Hepatocyte (in vitro differentiated cells): ENCODE data around the gene POM121L2. TPM values are rescaled to one million over a fixed set of nuclear protein-coding genes. Genes with fewer than 3 reads are reported as not detected.

Experiments used
- DNase-seq: peaks from one replicate; pipeline ENCODE4 v3.0.0-alpha.2; 2016; ENCODE audit warnings: low spot score
- H2AFZ ChIP-seq: fragments of 200-600 bp; sonication (generic); 2 replicates; pipeline ENCODE4 v1.6.0; 2016; ENCODE audit warnings: antibody characterized with exemption, mild to moderate bottlenecking
- H3K27ac ChIP-seq: fragments of 200-600 bp; sonication (generic); 2 replicates; pipeline ENCODE4 v1.5.1; 2016; ENCODE audit warnings: mild to moderate bottlenecking
- H3K27me3 ChIP-seq: fragments of 200-600 bp; sonication (generic); 2 replicates; pipeline ENCODE4 v1.6.1; 2016
- H3K36me3 ChIP-seq: fragments of 200-600 bp; sonication (generic); replicated peaks from 2 replicates; pipeline ENCODE4 v1.5.1; 2016; ENCODE audit warnings: low read depth; ENCODE audit not compliant: insufficient read depth
- H3K4me1 ChIP-seq: fragments of 200-600 bp; sonication (generic); 2 replicates; pipeline ENCODE4 v1.5.1; 2016; ENCODE audit warnings: mild to moderate bottlenecking, moderate library complexity; ENCODE audit not compliant: insufficient read depth
- H3K4me2 ChIP-seq: fragments of 200-600 bp; sonication (generic); 2 replicates; pipeline ENCODE4 v1.6.0; 2016
- H3K4me3 ChIP-seq: fragments of 200-600 bp; sonication (generic); 2 replicates; pipeline ENCODE4 v1.5.1; 2016; ENCODE audit warnings: mild to moderate bottlenecking
- H3K79me2 ChIP-seq: fragments of 200-600 bp; sonication (generic); 2 replicates; pipeline ENCODE4 v1.6.0; 2017; ENCODE audit warnings: mild to moderate bottlenecking
- H3K9me2 ChIP-seq: fragments of 200-600 bp; sonication (generic); replicated peaks from 2 replicates; pipeline ENCODE4 v1.6.0; 2017; ENCODE audit warnings: mild to moderate bottlenecking; ENCODE audit not compliant: insufficient read depth
- H3K9me3 ChIP-seq: fragments of 200-600 bp; sonication (generic); 2 replicates; pipeline ENCODE4 v1.5.1; 2016; ENCODE audit warnings: low read depth, mild to moderate bottlenecking
- H4K20me1 ChIP-seq: fragments of 200-600 bp; sonication (generic); 2 replicates; pipeline ENCODE4 v1.6.0; 2016; ENCODE audit warnings: mild to moderate bottlenecking; ENCODE audit not compliant: insufficient read depth, poor library complexity, severe bottlenecking
- EZH2 ChIP-seq: fragments of 200-600 bp; sonication (generic); IDR thresholded peaks from 2 replicates; pipeline ENCODE4 v1.6.1; 2016; ENCODE audit warnings: antibody characterized with exemption, mild to moderate bottlenecking, borderline replicate concordance
- EZH2phosphoT487 ChIP-seq: fragments of 200-600 bp; sonication (generic); IDR thresholded peaks from one replicate; pipeline ENCODE4 v1.6.1; 2018; ENCODE audit warnings: antibody characterized with exemption, mild to moderate bottlenecking, low read depth, moderate library complexity; ENCODE audit not compliant: unreplicated experiment, severe bottlenecking
- WGBS: methylation state at CpG from one replicate; pipeline ENCODE4 v1.1.6; 2016; ENCODE audit warnings: low lambda C conversion rate; ENCODE audit errors: missing lambda C conversion rate; 5-methylcytosine and 5-hydroxymethylcytosine counted together
- polyA plus RNA-seq: library from polyadenylated mRNA; unstranded; fragments of >200 nt; fragmentation: Nextera tagmentation; extraction: Ambion mirVana; gene quantifications from 2 replicates; pipeline ENCODE4 v1.2.1, GENCODE V29; 2016
- total RNA-seq: library from RNA; depleted of rRNA; stranded (reverse); fragments of >200 nt; gene quantifications from 2 replicates; pipeline ENCODE4 v1.2.3, GENCODE V29; 2014
- TF ChIP-seq, protein P1 (sequence below): fragments of 200-600 bp; sonication (generic); IDR thresholded peaks from 2 replicates; pipeline ENCODE4 v1.5.1; 2016; ENCODE audit warnings: antibody characterized with exemption, mild to moderate bottlenecking; ENCODE audit not compliant: poor library complexity

The POM121L2 gene
- total and polyA plus RNA-seq, 2 experiments from 2014 or later, result not detected

DNA sequence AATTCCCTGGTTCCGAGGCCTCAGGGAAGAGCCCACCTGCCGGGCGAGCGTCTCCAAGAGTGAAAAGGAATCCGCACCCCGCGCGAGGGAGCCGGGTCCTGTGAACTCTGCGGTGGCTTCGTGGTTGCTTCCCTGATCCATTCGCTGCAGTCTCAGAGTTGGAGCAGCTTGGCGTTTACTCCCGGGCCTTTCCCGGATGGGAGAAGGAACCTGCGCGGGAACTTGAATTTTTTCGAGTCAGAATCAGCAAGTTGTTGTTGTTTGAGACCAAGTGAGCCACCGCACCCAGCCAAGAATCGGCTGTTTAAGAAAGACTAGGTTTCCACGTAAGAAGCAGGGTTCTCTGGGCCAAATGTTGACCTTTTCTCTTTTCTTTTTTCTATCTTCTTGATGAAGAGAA, 51.7 kb downstream of the POM121L2 start:
- Histone ChIP-seq H3K9me2 (no peaks in the 10 kb centered on the region), H3K4me3 (peak overlapping the region; percentile 15), H3K27ac (no peak overlapping the region), H3K4me1 (no peaks in the 10 kb centered on the region), H3K4me2 (peak overlapping the region; percentile 73), H2AFZ (peak overlapping the region; percentile 36), H3K79me2 (no peaks in the 10 kb centered on the region), H3K9me3 (no peaks in the 10 kb centered on the region), H3K27me3 (peaks cover 3% of the 10 kb centered on the region), H4K20me1 (no peaks in the 10 kb centered on the region), H3K36me3 (no peaks in the 10 kb centered on the region)
- peak; percentile 26 for DNase-seq
- WGBS, result 13% methylated on average over 21 of the region's 21 CpGs
- TF ChIP-seq EZH2phosphoT487 (no peak), EZH2 (no peak)
- TF ChIP-seq, protein P1, sequence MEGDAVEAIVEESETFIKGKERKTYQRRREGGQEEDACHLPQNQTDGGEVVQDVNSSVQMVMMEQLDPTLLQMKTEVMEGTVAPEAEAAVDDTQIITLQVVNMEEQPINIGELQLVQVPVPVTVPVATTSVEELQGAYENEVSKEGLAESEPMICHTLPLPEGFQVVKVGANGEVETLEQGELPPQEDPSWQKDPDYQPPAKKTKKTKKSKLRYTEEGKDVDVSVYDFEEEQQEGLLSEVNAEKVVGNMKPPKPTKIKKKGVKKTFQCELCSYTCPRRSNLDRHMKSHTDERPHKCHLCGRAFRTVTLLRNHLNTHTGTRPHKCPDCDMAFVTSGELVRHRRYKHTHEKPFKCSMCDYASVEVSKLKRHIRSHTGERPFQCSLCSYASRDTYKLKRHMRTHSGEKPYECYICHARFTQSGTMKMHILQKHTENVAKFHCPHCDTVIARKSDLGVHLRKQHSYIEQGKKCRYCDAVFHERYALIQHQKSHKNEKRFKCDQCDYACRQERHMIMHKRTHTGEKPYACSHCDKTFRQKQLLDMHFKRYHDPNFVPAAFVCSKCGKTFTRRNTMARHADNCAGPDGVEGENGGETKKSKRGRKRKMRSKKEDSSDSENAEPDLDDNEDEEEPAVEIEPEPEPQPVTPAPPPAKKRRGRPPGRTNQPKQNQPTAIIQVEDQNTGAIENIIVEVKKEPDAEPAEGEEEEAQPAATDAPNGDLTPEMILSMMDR, result no peak

Other genes with a start within 250 kb of the POM121L2 start
- 9.9 and 11.2 TPM in 2 replicates for gene PRSS16, start 64.6 kb downstream of the POM121L2 start, total RNA-seq
- gene PRSS16, start 64.6 kb downstream of the POM121L2 start, polyA plus RNA-seq, result 11.7 and 19.4 TPM in 2 replicates
- gene ZNF391, start 76.5 kb upstream of the POM121L2 start, total RNA-seq, result 4.1 and 4.3 TPM in 2 replicates
- 5.4 and 6.9 TPM in 2 replicates for gene ZNF391, start 76.5 kb upstream of the POM121L2 start, polyA plus RNA-seq
- 10.7 and 12.3 TPM in 2 replicates for gene ZNF184, start 160.8 kb upstream of the POM121L2 start, total RNA-seq
- 5.1 and 5.3 TPM in 2 replicates for gene ZNF184, start 160.8 kb upstream of the POM121L2 start, polyA plus RNA-seq